ENCODE measurements around the gene SPO11.
A peak's percentile ranks its signal among the peaks of the same experiment; 100 is the strongest.

SPO11 gene

GRCh38 chr20:57387945-57388371, 58.4 kb downstream of the SPO11 start:
- no peak overlapping the region for H3K4me2 ChIP-seq
- TF ChIP-seq, protein P1, sequence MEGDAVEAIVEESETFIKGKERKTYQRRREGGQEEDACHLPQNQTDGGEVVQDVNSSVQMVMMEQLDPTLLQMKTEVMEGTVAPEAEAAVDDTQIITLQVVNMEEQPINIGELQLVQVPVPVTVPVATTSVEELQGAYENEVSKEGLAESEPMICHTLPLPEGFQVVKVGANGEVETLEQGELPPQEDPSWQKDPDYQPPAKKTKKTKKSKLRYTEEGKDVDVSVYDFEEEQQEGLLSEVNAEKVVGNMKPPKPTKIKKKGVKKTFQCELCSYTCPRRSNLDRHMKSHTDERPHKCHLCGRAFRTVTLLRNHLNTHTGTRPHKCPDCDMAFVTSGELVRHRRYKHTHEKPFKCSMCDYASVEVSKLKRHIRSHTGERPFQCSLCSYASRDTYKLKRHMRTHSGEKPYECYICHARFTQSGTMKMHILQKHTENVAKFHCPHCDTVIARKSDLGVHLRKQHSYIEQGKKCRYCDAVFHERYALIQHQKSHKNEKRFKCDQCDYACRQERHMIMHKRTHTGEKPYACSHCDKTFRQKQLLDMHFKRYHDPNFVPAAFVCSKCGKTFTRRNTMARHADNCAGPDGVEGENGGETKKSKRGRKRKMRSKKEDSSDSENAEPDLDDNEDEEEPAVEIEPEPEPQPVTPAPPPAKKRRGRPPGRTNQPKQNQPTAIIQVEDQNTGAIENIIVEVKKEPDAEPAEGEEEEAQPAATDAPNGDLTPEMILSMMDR (conservative IDR thresholded peaks at IDR 0.05; ENCODE audit: low read depth, low read length) = no peak
- peaks cover 10% of the 10 kb centered on the region for H3K79me2 ChIP-seq (ENCODE audit: insufficient read depth, low read depth)
- no peak overlapping the region for H2AFZ ChIP-seq (ENCODE audit: low read depth)
- no peaks in the 10 kb centered on the region for H3K36me3 ChIP-seq (ENCODE audit: insufficient read depth)
- no peak overlapping the region for H3K9ac ChIP-seq
- no peak overlapping the region for H3K27ac ChIP-seq
- H3K27me3 ChIP-seq (ENCODE audit: insufficient read depth, low read depth) = no peaks in the 10 kb centered on the region
- no peak overlapping the region for H3K4me3 ChIP-seq (IDR thresholded peaks at IDR 0.05; ENCODE audit: insufficient read depth, low read depth, low read length)
- 0 out of 2 replicates have a peak, but pooled peaks cover 3% of the 10 kb centered on the region for H4K20me1 ChIP-seq (ENCODE audit: insufficient read depth)
- H3K4me1 ChIP-seq (ENCODE audit: low read depth, poor library complexity, severe bottlenecking) = peaks cover 19% of the 10 kb centered on the region

- H3K4me3 ChIP-seq (IDR thresholded peaks at IDR 0.05; ENCODE audit: insufficient read depth, low read depth, low read length) = no peak overlapping the region
- peak overlapping the region; percentile 97 for H3K4me2 ChIP-seq
- peak overlapping the region; percentile 55 for H3K27ac ChIP-seq
- peak overlapping the region; percentile 75 for H3K9ac ChIP-seq
- peaks cover 30% of the 10 kb centered on the region for H3K4me1 ChIP-seq (ENCODE audit: low read depth, poor library complexity, severe bottlenecking)
- 0 out of 2 replicates have a peak, but pooled peaks cover 3% of the 10 kb centered on the region for H4K20me1 ChIP-seq (ENCODE audit: insufficient read depth)
- no peaks in the 10 kb centered on the region for H3K36me3 ChIP-seq (ENCODE audit: insufficient read depth)
- H2AFZ ChIP-seq (ENCODE audit: low read depth) = peak overlapping the region; percentile 85
- TF ChIP-seq, protein P1 (conservative IDR thresholded peaks at IDR 0.05; ENCODE audit: low read depth, low read length) = peak; percentile 28; the same call in 1 of the 2 replicates
- peaks cover 22% of the 10 kb centered on the region for H3K79me2 ChIP-seq (ENCODE audit: insufficient read depth, low read depth)
- no peaks in the 10 kb centered on the region for H3K27me3 ChIP-seq (ENCODE audit: insufficient read depth, low read depth)
These were observed 59.5 kb downstream of the SPO11 start for GRCh38 chr20:57388953-57389694.

- Histone ChIP-seq H3K4me1 (ENCODE audit: low read depth, poor library complexity, severe bottlenecking) (peaks cover 38% of the 10 kb centered on the region), H2AFZ (ENCODE audit: low read depth) (peak overlapping the region; percentile 85), H3K9ac (peak overlapping the region; percentile 75), H4K20me1 (ENCODE audit: insufficient read depth) (0 out of 2 replicates have a peak, but pooled peaks cover 6% of the 10 kb centered on the region), H3K36me3 (ENCODE audit: insufficient read depth) (peaks cover 3% of the 10 kb centered on the region; the same call in 1 of the 2 replicates), H3K27ac (peak overlapping the region; percentile 55), H3K4me2 (peak overlapping the region; percentile 97), H3K79me2 (ENCODE audit: insufficient read depth, low read depth) (peaks cover 30% of the 10 kb centered on the region), H3K27me3 (ENCODE audit: insufficient read depth, low read depth) (no peaks in the 10 kb centered on the region), H3K4me3 (IDR thresholded peaks at IDR 0.05; ENCODE audit: insufficient read depth, low read depth, low read length) (no peak overlapping the region)
- TF ChIP-seq, protein P1 (conservative IDR thresholded peaks at IDR 0.05; ENCODE audit: low read depth, low read length) = 0 out of 2 replicates have a peak, but pooled peaks have one; percentile 4
These were observed 60.3 kb downstream of the SPO11 start for GRCh38 chr20:57389695-57390603.

- Histone ChIP-seq H3K79me2 (ENCODE audit: insufficient read depth, low read depth) (peaks cover 39% of the 10 kb centered on the region), H3K9ac (peak within 1 kb of the TSS; percentile 75), H3K27ac (peak within 1 kb of the TSS; percentile 72), H3K4me3 (IDR thresholded peaks at IDR 0.05; ENCODE audit: insufficient read depth, low read depth, low read length) (no peak within 1 kb of the TSS), H2AFZ (ENCODE audit: low read depth) (peak within 1 kb of the TSS; percentile 85), H3K4me1 (ENCODE audit: low read depth, poor library complexity, severe bottlenecking) (peaks cover 47% of the 10 kb centered on the region), H3K36me3 (ENCODE audit: insufficient read depth) (peaks cover 7% of the 10 kb centered on the region; the same call in 1 of the 2 replicates), H4K20me1 (ENCODE audit: insufficient read depth) (0 out of 2 replicates have a peak, but pooled peaks cover 6% of the 10 kb centered on the region), H3K4me2 (peak within 1 kb of the TSS; percentile 97), H3K27me3 (ENCODE audit: insufficient read depth, low read depth) (no peaks in the 10 kb centered on the region)
- TF ChIP-seq, protein P1 (conservative IDR thresholded peaks at IDR 0.05; ENCODE audit: low read depth, low read length) = no peak
These were observed 61.2 kb downstream of the SPO11 start, which contains the start of gene RBM38 for GRCh38 chr20:57390604-57391438. TSS of gene RBM38 (plus strand) at chr20:57391396. CDS start at chr20:57391582, 186 bp downstream.

All from KMS-11 (cell line).